SH-SY5Y (cell line): ENCODE data around the gene C9.

ENCODE experiments used
- GATA2 ChIP-seq: IDR thresholded peaks from 2 replicates; pipeline ENCODE4 v1.6.1; 2011; ENCODE audit warnings: mild to moderate bottlenecking, low read depth, low read length
- GATA3 ChIP-seq: IDR thresholded peaks from 2 replicates; pipeline ENCODE4 v1.6.1; 2011; ENCODE audit warnings: low read depth, mild to moderate bottlenecking, low read length, moderate library complexity

C9 gene

DNA sequence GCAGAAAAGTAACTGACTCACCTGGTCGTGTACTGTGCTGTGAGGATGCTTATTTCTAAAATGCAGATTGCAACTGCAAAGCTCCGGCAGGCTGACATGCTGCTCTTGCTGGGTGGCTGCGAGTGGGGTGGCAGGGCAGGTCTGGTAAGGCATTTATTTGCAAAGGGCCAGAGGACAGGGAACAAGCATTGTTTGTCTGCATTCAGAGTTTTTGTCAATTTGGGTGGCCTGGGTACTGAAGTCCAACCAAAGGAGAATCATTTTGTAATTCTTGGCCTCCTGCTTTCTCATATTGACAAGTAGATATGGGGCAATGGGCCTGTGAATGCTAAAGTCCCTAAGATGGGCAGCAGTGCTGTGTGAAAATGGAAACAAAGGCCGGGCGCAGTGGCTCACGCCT, at the start of gene C9:
Gene C9, minus strand, starts transcription at position 129 of the 400 bp plus-strand sequence. Its CDS starts 31 bp downstream, at position 98.
- TF ChIP-seq GATA3, result no peak
- no peak for TF ChIP-seq GATA2

DNA sequence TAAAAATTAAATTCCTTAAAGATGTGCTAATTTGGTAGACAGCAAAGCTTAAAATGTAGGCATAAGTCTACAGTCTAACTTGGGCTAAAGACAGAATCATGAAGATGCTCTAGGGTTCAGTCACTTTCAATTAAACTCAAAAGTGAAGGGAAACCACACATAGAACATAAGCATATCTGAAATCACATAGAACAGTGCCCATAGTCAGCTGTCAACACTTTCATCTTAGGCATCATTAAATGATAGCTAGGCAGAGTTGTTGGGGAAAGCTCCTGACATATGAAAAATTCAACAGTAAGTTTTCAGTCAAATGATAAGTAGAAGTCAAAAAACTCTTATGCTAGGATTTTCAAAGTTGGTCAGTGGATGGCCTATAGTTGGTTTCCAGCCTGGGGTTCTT, 49.5 kb upstream of the C9 start:
- TF ChIP-seq GATA2, result no peak
- TF ChIP-seq GATA3, result no peak

DNA sequence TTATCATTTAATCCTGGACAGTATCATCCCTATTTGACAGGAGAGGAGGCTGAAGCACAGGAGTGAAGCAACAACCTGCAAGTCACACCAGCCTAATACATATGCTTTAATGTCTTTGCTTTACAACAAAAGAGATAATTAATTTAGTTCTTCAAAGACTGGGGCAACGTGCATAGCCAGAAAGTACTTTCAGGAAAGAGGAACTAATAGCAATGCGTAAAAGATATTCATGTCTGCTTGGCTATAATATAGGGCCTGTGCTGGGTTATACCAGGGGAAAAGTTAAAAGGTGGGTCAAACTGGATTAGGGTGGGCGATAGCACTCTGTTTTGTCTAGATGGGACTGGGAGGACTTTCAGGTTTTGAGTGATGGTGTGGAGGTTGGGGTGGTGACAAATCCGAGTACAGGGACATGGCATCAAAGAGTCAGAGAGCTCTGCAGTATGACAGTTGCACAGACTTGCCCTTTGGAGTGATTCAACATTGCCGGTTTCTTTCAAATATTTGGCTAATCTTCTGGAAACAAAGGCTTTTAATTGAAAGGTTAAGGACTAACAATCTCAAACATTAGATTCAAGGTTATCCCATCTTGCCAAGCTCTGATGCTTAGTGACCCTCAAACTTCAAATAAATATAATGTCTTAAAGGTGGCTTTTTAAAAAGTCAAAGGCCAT, 48.6 kb upstream of the C9 start:
- TF ChIP-seq GATA2 (no peak), GATA3 (no peak)

DNA sequence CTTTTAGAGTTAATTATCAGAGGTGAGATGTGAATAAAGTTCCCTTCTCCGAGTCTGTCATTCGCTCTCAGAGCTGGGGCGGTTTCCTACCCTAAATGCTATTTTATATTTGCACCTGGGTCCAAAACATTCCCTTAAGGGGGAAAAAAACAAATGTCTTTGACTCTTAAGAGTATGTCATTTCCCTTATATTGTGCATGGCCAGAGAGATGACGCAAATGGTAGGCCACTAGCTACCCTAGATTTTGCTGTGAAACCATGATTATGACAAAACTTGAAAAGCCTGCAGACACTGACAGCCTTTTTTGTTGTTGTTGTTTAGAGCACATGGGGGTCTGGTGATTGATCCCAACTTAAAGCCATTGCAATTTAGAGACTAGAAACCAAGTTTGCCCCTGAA, 47.7 kb upstream of the C9 start:
- TF ChIP-seq GATA2 (no peak), GATA3 (no peak)

DNA sequence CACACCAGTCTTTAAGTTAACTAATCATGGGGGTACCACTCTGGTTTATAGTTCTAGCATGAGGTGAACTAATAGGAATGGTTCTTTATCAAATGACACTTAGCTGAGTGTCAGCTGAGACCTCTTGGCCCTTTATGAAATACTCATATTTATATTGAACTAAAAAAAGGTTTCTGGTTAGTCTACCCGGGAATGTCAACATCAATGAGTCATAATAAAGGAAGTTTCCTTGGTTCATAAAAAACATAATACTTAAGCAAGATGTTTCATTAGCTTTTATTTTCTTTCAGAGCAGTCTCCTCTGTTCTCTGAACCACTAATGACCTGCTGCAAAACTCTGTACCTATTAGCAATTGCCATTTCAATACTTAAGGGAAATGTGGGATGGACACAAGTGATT, 46.8 kb upstream of the C9 start:
- TF ChIP-seq GATA2, result no peak
- no peak for TF ChIP-seq GATA3

DNA sequence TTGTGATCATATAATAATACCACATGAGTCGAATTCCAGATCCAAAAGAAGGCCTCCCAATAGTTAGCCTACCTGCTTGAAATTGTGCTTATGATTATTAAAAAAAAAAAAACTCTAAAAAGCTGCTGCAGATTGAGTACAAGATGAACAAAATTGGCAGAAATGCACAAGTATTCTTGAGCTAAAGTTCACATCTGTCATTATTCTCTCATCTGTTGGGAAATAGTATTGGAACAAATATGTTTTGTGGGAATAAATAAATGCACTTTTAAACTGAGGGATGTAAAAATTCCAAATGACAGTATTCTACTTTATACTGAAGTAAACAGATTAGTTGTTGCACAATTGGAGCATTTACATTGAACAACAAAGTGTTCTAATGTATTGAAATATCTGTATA, 44.7 kb upstream of the C9 start:
- TF ChIP-seq GATA3 (no peak), GATA2 (no peak)

DNA sequence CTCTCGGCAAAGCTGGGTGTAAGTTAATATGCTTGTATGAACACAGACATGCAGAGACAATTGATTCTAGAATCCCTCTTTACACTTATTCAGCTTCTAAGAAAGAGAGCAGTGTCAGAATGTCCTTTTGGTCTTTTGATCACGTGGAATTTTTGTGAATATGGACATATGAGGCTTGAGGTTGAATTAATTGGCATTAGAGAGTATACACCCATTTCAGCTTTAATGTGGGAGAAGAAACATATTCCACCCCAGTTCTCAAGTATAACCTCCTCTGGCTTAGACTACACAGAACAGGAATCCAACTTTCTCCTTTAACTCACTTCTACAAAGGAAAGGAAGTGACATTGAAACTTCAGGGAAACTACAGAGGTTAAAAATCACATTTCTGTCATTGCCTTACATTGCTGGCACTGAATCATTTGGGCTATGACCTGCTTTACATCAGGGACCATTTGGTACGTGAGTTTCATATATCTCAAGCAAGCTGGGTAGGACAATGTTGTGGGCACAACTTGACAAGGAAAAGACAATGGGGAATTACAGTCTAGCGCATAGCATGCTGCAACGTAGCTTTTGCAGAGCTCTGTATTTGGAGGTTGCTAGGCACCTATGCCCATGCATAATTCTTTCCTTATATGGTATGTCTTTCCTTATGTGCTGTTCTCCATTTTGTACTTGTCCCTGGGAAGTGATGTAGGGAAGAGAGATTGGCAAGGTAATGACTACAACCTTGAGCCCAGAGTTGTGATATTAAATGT, 41.0 kb upstream of the C9 start:
- no peak for TF ChIP-seq GATA3
- no peak for TF ChIP-seq GATA2

DNA sequence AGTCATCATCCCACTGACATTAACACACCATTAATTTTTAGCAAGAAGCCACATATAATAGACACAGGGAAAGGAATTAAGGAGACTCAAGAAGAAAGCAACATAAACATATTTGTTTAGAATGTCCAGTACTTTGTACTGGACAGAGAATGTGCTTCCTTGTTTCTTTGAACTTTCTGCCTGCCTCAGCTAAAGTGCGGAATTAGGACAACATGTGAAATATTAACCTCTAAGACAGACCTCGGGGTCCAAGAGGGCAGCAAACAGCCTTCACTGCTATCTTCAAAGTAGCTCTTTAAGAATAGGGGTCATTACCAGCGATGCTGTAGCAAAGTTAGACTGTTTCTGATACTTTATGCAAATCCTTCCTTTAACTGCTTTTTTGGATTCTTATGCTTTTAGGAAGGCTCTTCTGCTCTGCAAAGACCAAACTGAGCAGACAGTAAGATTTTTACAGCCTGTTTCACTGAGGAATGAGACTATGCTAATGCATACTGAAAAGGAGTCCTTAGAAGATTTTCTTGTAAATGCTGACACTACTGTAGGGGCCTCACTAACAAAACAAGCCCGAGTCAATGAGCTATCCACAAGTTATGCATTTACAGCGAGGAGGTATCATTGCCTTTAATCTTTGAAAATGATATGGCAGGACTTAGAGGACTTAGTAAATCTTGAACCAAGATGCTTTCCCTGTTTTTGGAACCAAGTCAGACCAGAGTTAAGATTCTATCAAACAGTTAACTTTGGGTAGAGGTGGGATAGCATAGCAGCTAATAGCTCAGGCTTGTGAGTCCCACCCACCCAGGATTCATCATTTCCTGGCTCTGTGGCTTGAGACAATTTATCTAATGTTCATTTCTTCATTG, 36.7 kb upstream of the C9 start:
- TF ChIP-seq GATA2 (no peak), GATA3 (no peak)

DNA sequence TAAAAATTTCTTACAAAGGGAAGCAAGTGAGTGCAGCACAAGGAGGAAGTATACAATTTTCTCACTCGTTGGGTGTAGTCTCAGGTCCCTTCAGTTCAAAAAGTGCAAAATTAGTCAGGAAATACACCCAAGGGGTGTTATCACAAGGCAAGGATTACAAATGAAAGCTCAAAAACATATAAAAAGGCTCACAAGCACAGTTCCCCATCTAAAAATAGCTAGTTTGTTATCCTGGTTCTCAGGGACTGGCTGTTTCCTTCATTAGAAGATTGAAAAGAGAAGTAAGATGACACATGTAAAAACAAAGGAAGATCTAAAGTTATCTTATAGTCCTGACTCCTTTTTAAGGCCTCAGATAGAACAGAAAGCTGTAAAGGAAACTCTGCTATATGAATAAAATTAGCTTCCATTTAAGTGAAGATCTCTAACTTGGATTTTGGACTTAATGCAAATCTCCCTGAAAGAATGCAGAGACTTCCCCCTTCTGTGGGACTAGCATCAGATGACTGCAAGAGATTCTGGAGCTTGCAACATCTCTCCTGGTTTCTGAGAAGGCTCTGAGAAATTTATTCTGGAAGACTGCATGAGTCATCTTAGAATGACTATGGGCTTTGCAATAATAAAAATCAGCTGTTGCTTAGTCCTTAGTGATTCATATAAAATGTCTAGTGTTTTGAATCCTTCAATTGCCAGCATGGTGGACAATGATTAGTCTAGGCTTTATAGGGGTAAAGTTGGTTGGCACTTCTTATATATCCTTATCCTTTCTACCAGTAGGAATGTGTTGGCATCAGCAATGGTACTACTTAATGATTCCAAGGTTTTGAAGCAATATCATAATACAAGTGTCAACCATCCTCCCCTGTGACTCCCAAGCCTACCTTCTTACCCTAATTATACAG, 35.1 kb upstream of the C9 start:
- TF ChIP-seq GATA2 (no peak), GATA3 (no peak)

DNA sequence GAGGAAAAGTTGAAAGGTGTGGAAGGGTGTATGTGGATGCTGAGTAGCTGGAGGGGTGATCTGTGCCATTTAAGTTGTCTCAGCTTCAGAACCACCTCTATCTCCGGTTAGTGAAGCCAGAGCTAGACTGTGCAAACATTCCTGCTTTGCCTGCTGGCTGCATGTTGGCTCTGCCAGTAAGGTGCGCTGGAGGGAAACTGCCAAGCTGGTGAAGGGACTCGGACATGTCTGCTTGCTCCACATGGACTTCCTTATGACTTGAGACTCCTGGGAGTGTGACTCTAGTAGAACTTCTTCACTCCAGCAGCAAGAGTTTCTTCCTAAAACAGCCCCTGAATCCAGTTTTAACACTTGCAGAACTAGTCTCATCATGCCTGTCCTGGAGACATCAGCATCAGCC, 32.5 kb upstream of the C9 start:
- no peak for TF ChIP-seq GATA3
- no peak for TF ChIP-seq GATA2

DNA sequence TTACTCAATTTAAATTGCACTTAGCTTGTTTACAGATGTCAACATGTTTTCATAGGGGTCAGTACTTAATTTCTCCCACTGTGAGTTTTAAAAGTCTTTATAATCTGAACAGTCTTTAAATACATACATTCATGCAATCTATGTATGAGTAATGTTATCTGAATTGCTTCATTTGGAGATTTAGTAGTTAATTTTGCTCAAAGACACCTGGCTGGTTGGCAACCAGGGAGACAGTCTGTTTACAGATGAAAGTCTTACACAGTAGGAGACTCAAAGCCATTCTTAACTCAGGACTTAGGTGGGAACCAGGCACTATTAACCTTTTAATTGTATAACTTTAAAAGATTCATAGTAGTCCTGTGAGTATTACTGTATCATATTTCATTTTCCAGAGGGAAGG, 31.2 kb upstream of the C9 start:
- TF ChIP-seq GATA3, result no peak
- TF ChIP-seq GATA2, result no peak

DNA sequence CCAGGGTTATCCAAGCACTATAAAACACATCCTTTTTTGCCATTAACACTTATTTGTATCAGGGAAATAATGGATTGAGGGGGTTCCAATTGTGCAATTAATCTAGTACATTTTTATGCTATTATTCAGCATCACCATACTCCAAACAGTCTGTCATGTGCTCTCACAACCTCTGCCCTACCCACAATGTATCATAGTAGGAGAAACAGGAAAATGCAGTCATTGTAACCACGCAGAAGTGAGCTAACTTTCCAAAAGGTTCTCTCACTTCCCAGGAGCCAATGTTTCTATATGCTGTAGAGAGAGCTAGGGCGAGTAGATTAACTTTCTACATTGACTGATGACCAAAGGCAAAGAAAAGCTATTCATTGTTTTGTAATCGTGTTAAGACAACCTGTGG, 30.7 kb upstream of the C9 start:
- no peak for TF ChIP-seq GATA2
- no peak for TF ChIP-seq GATA3

DNA sequence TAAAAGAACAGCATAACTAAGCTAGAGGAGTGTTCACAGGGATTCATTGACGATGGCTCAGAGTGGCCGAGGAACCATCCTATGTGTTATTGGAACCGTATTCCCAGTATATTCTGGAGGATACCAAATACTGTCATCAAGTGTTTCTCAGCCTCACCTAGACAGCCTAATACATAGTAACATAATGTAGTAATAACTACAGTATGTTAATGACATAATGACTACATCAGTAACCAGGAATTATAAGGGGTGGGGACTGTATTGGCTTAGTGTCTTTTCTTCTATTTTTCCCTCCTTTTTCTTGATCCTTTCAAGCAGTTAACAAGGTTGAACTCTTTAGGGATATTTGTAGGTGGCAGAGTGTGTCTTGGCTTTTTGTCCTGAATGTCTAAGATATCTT, 26.6 kb upstream of the C9 start:
- TF ChIP-seq GATA2 (no peak), GATA3 (no peak)
